ENCODE measurements around the gene BNC2. TPM values are rescaled to one million over a fixed set of nuclear protein-coding genes. Genes with fewer than 3 reads are reported as not detected.

Gene BNC2
- total RNA-seq, 1 donor from 2014 or later, result under 0.01 TPM

DNA sequence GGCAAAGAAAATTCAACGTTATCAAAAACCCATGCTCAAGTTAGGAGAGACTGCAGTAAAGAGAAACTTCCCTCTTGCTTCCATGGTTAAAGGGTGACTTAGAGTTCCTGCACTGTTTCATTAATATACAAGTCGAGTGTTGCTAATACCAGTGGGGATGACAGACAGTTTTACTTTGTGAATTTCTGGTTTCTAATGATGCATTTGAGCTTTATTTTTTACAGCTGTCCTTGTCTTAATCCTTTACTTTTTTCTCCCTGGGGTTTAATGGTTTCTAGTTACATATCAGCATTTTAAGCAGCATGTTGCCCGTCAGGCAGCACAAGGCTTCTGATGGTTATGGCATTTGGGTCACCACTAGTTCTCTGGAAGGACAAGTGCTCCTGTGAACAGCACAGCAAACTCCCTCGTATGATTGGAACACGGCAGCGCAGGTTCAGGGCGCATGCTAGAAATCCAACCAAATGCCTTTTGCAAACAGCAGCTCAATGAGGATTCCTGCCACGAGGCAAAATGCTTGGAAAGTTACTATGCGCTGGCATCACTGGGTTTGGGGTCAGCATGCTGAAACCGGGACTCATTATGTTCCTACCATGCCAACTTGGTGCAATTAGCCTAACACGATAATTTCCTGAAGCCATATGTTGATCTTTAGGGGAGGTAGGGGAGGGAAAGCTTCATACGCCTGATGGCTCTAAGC lies 463.8 kb downstream of the BNC2 start:
- TF ChIP-seq, protein P1, sequence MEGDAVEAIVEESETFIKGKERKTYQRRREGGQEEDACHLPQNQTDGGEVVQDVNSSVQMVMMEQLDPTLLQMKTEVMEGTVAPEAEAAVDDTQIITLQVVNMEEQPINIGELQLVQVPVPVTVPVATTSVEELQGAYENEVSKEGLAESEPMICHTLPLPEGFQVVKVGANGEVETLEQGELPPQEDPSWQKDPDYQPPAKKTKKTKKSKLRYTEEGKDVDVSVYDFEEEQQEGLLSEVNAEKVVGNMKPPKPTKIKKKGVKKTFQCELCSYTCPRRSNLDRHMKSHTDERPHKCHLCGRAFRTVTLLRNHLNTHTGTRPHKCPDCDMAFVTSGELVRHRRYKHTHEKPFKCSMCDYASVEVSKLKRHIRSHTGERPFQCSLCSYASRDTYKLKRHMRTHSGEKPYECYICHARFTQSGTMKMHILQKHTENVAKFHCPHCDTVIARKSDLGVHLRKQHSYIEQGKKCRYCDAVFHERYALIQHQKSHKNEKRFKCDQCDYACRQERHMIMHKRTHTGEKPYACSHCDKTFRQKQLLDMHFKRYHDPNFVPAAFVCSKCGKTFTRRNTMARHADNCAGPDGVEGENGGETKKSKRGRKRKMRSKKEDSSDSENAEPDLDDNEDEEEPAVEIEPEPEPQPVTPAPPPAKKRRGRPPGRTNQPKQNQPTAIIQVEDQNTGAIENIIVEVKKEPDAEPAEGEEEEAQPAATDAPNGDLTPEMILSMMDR (IDR thresholded peaks at IDR 0.05; ENCODE audit: insufficient read depth, low read length, severe bottlenecking), result no peak

DNA sequence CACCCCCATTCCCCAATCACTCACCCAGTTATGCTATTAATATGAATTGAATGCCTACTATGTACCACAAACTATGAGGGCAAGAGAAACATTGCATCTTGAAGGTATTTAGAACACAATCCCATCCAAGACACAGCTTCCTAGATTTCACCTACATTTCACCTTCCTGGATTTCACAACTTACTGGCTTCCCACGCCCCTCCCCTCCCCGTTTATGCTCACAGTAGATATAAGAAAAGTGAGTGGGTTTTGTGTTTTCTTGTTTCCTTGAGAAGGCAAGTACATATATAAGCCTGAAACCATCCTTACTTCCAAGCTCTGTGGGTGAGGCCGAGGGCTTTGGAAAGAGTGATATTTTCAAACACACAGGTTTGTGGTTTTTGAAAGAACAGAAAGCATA lies 465.0 kb downstream of the BNC2 start:
- Histone ChIP-seq H3K36me3 (ENCODE audit: control insufficient read depth, insufficient read depth, low read length) (no peaks in the 10 kb centered on the region), H3K4me3 (ENCODE audit: low read depth, low read length) (no peak overlapping the region), H3K27me3 (ENCODE audit: control insufficient read depth, insufficient read depth, low read length) (peaks cover 13% of the 10 kb centered on the region)
- DNase-seq (ENCODE audit: low read depth) (no peak), FAIRE-seq (no peak)
- TF ChIP-seq, protein P1 (IDR thresholded peaks at IDR 0.05; ENCODE audit: insufficient read depth, low read length, severe bottlenecking), result no peak

More for the DNA sequence above, 463.8 kb downstream of the BNC2 start:
- Histone ChIP-seq H3K36me3 (ENCODE audit: control insufficient read depth, insufficient read depth, low read length) (no peaks in the 10 kb centered on the region), H3K27me3 (ENCODE audit: control insufficient read depth, insufficient read depth, low read length) (peaks cover 13% of the 10 kb centered on the region), H3K4me3 (ENCODE audit: low read depth, low read length) (no peak overlapping the region)
- FAIRE-seq (no peak), DNase-seq (ENCODE audit: low read depth) (no peak)

DNA sequence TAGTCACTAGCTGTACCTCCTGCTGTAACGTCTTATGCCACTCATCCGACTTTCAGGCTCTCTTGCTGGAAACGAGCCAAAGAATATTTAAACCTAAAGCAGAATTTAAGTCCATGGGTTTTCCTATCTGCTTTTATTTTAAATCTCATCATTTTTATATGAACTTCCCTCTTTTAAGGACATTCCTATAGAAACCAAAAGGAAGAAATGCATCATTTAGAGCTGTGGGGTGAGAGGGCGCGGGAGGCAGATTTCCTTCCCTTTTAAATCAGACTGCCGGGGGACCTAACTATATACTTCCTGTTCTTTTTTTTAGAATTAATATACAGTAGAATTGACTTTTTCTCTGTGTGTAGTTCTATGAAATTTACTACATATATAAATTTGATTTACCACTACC lies 468.8 kb downstream of the BNC2 start:
- H3K27me3 ChIP-seq (ENCODE audit: control insufficient read depth, insufficient read depth, low read length), result no peaks in the 10 kb centered on the region
- H3K36me3 ChIP-seq (ENCODE audit: control insufficient read depth, insufficient read depth, low read length), result no peaks in the 10 kb centered on the region
- DNase-seq (ENCODE audit: low read depth) (no peak), FAIRE-seq (no peak)
- TF ChIP-seq, protein P1 (IDR thresholded peaks at IDR 0.05; ENCODE audit: insufficient read depth, low read length, severe bottlenecking), result no peak
- no peak overlapping the region for H3K4me3 ChIP-seq (ENCODE audit: low read depth, low read length)

DNA sequence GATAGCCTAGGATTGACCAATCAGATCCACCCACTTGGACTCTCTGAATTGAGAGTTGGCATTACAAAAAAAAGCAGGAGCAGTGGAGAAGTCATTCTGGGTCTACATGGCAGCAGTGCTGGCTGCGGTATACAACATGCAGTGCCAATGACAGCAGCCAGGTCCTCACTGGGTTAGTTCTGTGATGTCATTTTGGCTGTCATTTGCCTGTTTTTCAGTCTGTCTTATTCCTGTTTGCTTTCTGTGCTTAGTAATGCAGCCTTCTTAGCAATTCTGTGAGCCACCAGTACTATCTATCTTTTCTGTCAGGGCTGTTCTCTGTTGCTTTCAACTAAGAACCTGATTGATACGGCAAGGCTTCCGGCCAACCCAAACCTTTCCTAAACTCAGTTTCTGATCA lies 471.8 kb downstream of the BNC2 start:
- no peak for DNase-seq (ENCODE audit: low read depth)
- TF ChIP-seq, protein P1 (IDR thresholded peaks at IDR 0.05; ENCODE audit: insufficient read depth, low read length, severe bottlenecking), result no peak
- FAIRE-seq, result no peak
- Histone ChIP-seq H3K27me3 (ENCODE audit: control insufficient read depth, insufficient read depth, low read length) (no peaks in the 10 kb centered on the region), H3K4me3 (ENCODE audit: low read depth, low read length) (no peak overlapping the region), H3K36me3 (ENCODE audit: control insufficient read depth, insufficient read depth, low read length) (no peaks in the 10 kb centered on the region)

DNA sequence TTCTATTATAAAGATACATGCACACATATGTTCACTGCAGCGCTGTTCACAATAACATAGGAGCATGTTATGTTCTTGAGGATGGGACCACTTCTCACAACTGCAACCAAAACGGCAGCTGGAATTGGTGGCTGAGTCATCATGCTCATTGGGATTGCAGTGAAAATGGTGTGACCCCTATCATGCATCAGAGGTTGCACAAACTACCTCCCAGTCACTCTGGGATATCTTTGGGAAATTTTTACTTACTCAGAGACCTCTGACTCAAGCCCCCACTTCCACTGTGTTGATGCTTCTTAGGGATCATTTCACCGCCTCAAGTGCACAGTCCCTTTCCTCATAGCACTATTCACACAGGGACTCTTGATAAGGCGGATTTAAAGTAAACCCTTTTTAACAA lies 474.1 kb downstream of the BNC2 start:
- Histone ChIP-seq H3K4me3 (ENCODE audit: low read depth, low read length) (no peak overlapping the region), H3K36me3 (ENCODE audit: control insufficient read depth, insufficient read depth, low read length) (no peaks in the 10 kb centered on the region), H3K27me3 (ENCODE audit: control insufficient read depth, insufficient read depth, low read length) (no peaks in the 10 kb centered on the region)
- DNase-seq (ENCODE audit: low read depth), result no peak
- FAIRE-seq, result no peak
- TF ChIP-seq, protein P1 (IDR thresholded peaks at IDR 0.05; ENCODE audit: insufficient read depth, low read length, severe bottlenecking), result no peak

DNA sequence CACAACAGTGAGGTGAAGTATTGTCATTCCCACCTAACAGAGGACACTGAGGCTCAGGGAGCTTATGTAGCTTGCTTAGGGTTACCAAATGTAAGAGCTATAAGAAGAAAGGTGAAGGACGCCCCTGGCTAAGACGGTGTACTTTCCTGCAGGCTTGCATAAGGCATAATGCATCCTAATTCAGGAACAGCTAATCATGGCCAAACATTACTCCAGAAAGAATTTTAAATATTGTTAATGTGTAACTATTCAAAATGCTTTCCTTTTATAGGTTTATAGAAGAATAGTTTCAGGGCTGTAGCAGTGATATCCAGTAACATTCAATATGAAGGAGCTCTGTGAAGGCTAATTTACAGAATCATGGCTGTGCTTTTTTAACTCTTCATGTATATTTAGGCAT lies 479.1 kb downstream of the BNC2 start:
- DNase-seq (ENCODE audit: low read depth), result no peak
- Histone ChIP-seq H3K4me3 (ENCODE audit: low read depth, low read length) (no peak overlapping the region), H3K36me3 (ENCODE audit: control insufficient read depth, insufficient read depth, low read length) (no peaks in the 10 kb centered on the region), H3K27me3 (ENCODE audit: control insufficient read depth, insufficient read depth, low read length) (no peaks in the 10 kb centered on the region)
- TF ChIP-seq, protein P1 (IDR thresholded peaks at IDR 0.05; ENCODE audit: insufficient read depth, low read length, severe bottlenecking), result no peak
- FAIRE-seq, result no peak

Data from bronchial epithelial cell (primary cell).